HS-5 (cell line): Measurements from ENCODE around the gene RUFY2.

Experiments used
- DNase-seq: peaks from one replicate; pipeline ENCODE4 v3.0.0-alpha.2; 2012; ENCODE audit warnings: low read depth

Gene RUFY2

DNA sequence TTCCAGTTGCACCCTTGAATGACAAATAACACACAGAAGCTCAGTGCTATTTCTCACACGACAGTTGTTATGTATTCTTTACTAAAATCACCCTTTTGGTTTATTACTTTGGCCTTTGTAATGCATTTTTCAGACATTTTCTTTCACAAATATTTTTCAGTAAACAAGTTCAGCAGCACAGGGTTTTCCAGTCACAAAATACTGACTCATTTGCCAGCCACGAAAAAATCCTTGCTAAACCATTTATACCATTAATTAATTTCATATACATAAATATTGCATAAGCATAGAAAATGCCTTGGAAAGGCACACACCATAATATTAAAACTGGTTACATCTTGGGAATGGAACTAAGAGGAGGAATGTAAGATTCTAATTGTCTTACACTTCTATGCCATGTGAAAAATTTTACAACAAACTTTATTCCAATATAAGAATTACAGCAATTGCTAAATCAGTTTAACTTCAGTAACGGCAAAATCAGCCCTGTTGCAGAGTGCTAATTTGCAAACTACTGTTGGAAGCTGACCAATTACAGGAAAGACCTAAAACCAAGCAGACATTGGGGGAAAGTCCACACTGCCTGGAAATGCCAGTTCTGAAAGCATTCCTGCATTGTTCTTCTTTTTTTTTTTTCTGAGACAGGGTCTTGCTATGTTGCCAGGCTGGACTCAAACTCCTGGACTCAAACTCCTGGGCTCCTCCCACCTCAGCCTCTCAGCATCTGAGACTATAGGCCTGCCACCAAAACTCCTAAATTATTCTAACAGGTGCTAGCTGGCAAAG, 42.8 kb downstream of the RUFY2 start:
- no peak for DNase-seq

DNA sequence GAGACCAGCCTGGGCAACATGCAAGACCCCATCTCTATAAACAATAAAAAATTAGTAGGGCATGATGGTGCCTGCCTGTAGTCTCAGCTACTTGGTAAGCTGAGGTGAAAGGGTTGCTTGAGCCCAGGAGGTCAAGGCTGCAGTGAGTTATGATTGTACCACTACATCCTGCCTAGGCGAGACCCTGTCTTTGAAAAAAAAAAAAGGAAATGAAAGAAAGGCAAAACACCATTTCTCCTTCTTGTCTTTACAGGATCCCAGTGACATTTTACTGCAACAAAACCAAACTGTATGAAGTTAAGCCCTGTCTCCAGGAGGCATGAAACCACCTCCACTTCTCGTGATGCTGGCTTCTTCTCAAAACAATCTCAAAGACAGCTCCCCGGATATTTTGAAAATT, 44.5 kb downstream of the RUFY2 start:
- no peak for DNase-seq

DNA sequence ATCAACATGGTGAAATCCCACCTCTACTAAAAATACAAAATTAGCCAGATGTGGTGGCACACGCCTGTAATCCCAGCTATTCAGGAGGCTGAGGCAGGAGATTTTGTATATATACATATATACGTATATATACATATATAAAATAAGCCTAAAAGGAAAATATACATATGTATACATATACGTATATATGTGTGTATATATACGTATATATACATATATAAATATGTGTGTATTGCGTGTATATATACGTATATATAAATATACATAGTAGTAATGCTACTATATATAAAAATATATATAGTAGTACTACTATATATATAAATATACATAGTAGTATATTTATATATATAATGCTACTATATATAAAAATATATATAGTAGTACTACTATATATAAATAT, 47.9 kb downstream of the RUFY2 start:
- no peak for DNase-seq

DNA sequence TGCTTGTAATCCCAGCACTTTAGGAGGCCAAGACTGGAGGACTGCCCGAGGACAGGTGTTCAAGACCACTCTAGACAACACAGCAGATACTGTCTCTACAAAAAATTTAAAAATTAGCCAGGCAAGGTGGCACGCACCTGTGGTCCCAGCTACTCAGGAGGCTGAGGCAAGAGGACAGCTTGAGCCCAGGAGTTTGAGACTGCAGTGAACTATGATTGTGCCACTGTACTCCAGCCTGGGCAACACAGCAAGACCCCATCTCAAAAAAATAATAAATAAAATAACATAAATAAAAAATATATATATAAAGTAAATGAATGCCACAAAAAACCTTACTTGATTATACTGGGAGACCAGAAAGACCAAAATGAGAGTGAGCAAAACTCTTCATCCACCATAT, 53.5 kb downstream of the RUFY2 start:
- DNase-seq = no peak

DNA sequence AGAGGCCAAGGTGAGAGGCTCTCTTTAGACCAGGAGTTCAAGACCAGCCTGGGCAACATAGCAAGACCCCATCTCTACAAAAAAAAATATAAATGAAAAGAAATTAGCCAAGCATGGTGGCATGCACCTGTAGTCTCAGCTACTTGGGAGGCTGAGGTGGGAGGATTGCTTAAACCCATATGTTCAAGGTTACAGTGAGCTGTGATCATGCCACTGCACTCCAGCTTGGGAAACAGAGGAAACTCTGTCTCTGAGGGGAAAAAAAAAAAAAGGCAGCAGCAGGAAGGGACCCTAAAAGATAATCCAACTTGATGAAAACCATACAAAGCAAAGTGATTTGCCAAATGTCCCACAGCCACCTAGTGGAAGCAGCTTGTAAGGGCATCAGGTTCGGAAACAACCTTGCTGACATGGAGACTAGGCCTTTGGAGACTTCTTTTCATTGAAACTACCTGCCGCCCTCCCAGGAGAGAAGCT, 58.8 kb downstream of the RUFY2 start:
- no peak for DNase-seq

DNA sequence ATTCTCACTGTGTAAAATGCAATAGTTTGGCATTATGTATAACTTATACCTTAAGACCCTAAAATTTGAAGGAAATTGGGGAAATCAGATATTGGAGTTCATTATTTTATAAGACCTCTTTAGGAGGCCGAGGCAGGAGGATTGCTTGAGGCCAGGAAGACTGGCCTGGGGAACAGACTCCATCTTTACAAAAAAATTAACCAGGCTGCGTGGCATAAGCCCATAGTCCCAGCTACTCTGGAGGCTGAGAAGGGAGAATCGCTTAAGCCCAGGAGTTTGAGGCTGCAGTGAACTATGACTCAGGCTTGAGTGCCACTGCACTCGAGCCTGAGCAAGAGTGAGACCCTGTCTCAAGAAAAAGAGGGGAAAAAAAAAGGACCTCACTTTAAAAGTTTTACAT, 60.3 kb downstream of the RUFY2 start:
- DNase-seq = no peak

DNA sequence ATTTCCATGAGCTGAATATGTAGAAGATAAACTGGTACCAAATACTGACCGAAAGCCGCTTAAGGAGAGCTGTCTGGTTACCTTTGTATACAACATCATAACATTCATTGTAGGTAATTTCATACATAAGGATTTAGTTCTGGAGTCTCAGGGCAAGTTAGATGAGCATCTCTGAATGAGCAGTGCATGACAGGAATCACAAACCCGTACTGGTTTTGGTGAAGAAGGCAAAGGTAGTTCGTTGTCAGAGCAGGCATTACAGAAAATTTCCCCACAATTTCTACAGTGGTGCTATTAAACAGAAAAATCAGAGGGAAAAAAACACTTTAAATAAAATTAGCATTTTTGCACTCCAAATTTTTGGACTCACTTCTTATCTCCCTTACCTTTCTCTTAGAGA, 61.5 kb downstream of the RUFY2 start:
- DNase-seq = no peak

DNA sequence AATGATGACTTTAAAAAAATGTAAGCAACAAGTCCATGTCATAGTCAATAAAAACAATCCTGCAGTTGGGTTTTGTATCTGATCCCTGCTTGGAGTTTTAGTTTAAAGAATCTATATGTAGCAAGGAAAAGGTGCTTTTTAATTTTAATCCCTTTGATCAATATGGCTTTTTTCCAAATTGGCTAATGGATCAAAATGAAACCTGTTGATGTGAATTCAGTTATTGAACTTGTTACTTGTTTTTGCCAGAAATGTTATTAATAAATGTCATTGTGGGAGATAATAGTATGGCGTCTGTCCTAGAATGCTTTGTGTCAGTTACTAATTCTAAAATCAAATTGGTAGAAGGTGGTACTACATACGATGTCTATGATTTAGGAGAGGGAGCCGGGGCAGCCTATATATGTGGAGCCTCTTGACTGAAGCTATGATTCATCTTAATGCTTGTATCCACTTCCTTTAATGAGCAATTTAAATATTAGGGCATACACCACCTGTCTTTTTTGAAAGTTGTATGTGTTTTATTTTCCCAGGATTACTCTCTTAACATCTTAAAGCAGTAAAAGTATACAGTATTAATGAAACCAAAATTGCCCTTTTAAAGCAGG, 64.1 kb downstream of the RUFY2 start:
- DNase-seq = no peak

DNA sequence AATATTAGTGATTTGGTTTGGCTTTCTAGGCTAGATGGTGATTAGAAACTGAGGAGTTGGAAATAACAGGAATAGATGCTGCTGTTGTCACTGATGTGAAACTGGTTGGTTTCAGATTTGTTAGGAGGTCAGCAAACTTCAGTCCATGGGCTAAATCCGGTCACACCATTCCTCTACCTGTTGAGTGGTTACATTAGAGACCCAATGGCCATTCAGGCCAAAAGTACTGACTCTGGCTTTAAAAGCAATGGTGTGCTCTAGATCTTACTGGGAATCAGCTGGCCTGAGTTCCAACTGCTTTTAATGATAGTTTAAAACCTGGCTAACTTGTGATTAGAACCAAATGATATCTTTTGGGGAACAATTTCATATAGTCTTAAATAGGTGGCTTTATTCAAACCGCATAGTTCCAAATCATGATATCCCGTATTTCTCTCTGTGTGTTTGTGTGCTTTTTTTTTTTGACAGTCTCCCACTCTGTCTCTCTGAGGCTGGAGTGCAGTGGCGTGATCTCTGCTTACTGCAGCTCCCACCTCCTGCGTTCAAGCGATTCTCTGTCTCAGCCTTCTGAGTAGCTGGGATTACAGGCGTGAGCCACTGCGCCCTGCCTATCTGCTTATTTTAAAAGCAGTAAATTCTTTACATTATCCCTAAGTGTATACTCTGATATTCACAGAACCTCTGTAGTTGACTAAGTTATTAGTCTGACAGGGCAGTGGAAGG, 66.6 kb downstream of the RUFY2 start:
- no peak for DNase-seq

DNA sequence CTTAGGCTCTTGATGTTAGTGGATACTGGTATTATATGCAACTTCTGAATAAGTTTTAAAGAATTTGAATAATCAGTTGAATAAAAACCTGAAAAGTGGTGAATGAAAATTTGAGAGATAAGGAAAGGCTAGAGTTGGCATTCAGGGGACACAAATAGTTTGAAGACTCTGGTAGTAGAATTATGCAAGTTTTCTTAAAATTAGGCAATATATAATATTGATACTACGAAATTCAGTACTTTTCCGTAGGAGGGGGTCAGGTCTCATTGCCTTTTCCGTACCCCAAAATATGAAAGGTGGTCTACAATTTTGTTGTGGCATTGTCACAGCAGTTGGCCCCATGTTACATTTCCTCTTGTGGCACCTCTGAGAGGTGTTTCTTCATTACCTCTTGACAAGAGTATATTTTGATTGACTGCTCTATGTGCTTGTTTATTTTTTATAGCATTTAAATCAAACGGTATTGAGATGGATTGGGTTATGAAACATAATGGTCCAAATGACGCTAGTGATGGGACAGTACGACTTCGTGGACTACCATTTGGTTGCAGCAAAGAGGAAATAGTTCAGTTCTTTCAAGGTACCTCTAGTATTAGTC, 70.2 kb downstream of the RUFY2 start:
- DNase-seq = no peak

DNA sequence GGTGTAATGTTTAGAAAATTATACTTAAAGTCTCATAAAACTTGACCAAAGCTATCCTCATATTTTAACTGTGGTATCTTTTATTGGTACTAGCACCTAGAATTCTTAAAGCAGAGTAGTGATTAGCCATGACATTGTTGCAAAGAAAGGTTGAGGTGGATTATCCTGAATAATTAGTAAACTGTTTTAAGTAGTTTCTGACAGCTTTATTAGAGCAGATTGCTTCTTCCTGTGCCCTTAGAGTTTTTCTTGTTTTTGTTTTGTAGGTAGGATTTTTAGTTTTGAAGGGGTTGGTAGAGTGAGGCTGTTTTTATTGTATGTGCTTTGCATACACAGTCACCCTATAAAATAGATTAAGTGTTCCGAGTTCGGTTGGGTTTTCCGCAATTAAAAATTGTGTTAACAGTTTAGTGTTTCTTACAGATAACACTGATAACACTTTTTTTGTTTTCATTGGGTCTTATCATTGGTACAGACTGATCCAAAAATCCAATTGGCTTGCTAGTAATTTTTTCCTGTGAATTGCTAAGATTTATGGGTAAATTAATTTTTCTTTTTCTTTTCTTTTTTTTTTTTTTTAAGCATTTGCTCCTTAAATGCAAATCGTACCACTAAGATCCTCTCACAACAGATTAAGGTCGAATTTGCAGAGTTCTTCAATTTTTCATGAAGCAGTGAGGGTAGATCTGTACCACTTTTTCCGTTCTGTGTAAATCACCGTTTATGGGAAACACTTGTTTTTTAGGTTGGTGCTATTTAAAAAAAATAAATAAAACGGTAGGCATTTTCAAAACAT, 72.2 kb downstream of the RUFY2 start:
- DNase-seq = no peak

DNA sequence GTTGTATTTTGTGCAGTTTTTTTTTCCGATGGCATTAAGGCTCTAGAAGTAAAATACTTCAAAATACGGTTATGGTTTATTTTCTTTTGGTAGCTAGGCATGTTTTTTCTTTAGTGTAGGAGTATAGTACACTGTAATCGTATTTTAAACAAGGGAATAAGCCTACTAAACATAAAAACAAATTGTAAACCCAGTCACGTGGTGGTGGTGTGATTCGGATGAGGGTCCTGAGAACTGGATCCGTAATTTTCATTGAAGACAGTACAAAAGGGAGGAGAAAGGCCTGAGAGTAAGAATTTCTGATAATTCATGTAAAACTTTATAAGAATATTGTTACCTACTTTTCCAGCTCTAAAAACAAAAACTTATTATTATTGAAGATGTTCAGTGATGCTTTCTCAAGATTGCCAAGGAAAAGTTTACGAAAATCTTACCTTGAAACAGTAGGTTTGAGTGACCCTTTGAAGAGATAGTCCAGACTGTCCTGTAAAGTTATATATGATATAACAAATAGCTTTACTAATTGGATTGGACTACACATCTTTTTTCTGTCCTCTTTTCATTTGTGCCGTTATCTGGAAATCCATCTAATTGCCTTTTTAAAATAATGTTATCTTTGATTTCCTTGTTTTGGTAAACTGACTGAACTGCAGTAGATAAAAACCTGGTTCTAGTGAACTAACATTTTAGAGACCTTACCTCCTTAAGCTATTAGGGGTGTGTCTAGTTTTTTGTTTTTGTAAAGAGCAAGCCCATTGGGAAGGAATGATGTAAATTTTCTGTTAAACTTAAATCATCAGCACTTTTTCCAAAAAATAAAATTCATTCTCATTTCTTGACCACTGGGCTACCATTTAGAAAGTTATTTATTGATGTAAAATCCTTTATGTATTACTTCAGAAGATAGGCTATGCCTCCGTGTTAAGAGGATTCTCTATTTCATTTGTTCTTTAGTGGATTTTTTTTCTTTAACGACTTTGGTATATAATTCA, 73.3 kb downstream of the RUFY2 start:
- no peak for DNase-seq

DNA sequence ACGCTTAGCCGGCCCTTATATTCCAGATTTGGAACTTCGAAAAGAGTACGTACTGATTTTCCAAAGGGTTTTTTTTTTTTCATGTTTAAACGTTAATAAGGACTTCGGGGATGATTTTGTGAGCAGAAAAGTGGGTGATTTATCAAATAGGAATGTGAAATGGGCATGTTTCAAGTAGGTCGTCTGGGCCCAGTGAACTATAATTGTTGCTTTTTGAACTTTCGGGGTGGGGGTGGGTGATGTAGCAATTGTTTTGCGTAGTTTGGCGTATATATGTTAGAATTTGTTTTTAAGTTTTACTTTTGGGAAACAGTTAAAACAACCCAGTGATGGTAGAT, 74.0 kb downstream of the RUFY2 start:
- no peak for DNase-seq

DNA sequence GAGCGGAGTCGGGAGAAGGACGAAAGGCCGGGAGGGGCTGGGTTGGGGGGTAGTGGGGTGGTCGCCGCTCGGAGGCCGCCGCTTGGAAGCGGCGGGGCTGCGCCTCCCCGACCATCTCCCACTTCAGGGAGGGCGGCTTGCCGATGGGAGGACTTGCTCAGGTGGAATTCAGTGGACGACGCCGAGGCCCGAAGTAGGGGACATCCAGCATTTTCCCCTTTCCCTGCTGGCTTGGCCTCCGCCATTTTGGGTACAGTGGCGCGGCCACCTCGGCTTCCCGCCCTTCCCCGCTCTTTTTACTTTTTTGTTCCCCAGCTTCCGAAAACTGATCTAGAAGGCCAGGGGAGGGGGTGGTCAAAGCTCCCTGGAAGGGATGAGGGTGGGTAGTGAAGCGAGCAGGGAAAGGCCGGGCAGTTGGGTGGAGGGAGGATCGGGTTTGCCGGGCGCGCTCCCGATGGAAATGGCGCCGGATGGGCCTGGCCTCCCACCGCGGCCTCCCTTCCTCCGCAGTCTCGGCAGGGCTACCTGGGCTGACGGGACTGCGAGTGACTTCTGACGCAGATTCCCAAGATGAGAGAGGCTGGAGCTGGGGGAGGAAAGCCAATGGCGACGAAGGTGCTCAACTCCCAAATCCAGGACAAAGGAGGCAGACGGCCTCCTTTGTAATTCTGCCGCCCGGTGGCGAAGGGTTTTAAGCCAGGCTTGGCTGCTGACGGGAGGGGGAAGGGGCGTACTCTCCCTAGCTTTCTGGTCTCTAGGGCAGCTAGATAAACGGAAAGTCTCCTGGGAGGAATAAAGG, 74.6 kb downstream of the RUFY2 start, which contains the start of gene PBLD:
TSS of gene PBLD (minus strand) at position 670 of the 799 bp plus-strand sequence. CDS start 26,084 bp downstream, outside the sequence.
- DNase-seq = peak; percentile 59

DNA sequence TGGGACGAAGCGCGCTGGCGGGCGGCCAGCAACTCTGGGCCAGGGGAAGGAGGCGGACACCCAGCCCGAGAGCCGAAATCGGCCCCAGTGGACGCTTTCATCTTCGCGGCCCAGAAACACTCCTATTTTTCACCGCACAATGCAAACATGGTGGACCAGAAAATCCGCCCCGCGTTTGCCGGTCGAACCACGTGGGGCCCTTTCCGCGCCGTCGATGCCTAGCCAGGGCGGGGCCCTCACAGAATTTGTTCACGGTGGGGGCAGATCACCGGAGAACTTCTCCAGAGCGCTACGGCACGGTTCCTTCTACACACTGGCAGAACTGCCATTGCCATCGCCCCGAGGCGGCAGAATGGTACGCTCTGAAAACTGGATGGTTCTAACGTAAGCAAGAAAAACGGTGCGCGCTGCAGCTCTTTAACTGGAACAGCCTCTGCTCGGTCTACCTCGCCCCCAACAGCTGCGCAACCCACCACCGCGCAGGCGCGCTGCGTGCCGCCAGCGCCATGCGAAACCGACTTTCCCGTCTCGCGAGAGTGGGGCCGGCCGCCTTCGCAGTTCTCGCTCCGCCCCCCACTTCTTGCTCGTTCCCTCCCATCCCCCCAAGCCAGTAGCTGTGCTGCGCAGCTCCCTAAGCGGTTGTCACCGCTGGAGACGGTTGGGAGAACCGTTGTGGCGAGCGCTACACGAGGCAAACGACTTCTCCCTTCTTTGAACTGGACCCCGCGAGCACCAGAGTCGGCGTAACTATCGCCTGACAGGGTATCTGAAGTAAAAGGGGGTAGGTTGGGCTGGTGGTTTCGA, 75.4 kb downstream of the RUFY2 start, which contains the start of gene HNRNPH3:
TSS of gene HNRNPH3 (plus strand) at position 610 of the 804 bp plus-strand sequence. CDS start 5,158 bp downstream, outside the sequence.
- DNase-seq = peak; percentile 86

DNA sequence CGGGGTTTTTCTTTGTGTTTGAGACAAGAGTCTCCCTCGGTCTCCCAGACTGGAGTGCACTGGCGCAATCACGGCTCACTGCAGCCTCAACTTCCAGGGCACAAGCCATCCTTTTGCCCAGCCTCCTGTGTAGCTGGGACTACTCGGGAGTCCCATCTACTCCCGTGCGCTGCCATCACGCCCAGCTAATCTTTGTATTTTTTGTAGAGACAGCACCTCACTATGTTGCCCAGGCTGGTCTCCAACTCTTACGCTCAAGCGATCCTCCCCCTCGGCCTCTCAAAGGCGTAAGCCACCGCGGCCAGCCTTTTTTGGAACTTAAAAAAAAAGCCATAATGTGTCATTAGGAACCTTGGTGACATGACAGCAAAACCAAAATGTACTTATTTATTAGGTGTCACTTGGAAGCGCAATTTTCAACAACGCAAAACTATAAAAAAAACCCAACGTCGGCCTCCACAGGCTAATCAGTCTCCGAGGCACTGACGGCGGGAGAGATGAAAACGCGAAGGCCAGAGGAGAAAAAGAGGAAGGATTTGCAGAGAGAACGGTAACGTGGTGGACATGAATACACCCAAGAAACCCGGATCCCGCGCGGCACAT, 76.1 kb downstream of the RUFY2 start:
- DNase-seq = no peak

DNA sequence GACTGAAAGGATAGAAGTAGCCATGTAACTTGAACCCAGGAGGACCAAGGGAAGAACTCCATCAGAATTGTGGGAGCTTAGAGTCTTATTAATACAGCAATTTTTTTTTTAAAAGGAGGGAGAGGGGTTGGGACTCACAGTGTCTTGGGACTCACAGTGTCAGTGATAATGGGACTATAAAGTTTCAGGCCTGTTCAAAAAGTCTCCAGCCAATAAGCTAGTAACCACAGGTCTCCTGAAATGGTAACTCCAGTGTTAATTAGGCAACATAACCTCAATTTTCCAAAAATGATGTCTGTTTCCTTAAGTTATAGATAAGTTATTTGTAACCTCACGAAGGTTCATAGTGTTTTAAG, 77.6 kb downstream of the RUFY2 start:
- no peak for DNase-seq
